ENCODE results near the gene BLTP3B. TPM values are rescaled to one million over a fixed set of nuclear protein-coding genes. Genes with fewer than 3 reads are reported as not detected.

Gene BLTP3B
- total RNA-seq, 1 donor from 2014 or later: 22.5 TPM

DNA sequence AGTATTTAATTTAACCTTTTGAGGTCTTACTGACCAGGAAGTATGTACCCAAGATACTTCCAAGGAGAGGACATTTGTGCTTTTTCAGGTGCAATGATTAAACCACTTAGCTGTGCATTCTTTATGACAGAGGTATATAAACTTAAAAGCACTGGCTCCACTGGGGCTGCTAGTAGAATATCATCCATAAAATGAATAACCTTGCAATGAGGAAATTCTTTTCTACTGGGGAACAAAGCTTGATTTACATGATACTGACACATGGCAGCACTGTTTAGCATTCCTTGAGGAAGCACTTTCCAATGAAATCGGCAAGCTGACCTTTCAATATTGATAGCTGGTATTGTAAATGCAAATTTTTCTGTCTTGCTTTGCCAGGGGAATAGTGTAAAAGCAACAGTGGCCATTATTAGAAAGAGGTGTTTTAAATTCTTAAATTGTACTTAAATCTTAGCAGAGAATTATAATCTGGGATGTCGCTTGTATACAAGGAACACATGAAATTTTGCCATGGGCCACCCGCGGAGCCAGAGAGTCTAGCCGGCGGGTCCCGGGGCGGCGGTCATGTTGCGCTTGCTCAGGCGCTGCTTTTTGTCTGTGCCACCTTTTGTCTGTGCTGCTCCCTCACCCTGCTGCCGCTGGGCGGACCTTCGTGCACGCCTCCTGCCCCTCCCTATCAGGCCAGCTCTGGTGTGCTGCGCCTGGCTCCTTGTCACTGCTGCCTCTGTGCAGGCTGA is 20.9 kb upstream of the BLTP3B start:
- DNase-seq: peak; percentile 42
- ChIA-PET POLR2A (interaction anchor here (1.1 kb wide), 2 partner anchors 37 to 103 kb away, joined by 3 to 7 read pairs; partner anchors contain the start of genes DEPDC4 and SCYL2), CTCF (interaction anchor here (0.7 to 2.6 kb wide), 2 partner anchors 9 to 470 kb away, joined by 3 to 12 read pairs; no protein-coding TSS in a partner anchor)
- H3K27me3 Mint-ChIP-seq: no peaks in the 10 kb centered on the region
- peak; percentile 100 for ATAC-seq (ENCODE audit: low read depth)
- H3K4me1 Mint-ChIP-seq: peaks cover 11% of the 10 kb centered on the region
- peak overlapping the region; percentile 74 for H3K4me3 Mint-ChIP-seq
- TF ChIP-seq, protein P1, sequence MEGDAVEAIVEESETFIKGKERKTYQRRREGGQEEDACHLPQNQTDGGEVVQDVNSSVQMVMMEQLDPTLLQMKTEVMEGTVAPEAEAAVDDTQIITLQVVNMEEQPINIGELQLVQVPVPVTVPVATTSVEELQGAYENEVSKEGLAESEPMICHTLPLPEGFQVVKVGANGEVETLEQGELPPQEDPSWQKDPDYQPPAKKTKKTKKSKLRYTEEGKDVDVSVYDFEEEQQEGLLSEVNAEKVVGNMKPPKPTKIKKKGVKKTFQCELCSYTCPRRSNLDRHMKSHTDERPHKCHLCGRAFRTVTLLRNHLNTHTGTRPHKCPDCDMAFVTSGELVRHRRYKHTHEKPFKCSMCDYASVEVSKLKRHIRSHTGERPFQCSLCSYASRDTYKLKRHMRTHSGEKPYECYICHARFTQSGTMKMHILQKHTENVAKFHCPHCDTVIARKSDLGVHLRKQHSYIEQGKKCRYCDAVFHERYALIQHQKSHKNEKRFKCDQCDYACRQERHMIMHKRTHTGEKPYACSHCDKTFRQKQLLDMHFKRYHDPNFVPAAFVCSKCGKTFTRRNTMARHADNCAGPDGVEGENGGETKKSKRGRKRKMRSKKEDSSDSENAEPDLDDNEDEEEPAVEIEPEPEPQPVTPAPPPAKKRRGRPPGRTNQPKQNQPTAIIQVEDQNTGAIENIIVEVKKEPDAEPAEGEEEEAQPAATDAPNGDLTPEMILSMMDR (IDR thresholded peaks at IDR 0.05): no peak
- no peaks in the 10 kb centered on the region for H3K9me3 Mint-ChIP-seq
- no peak overlapping the region for H3K27ac Mint-ChIP-seq
- H3K36me3 Mint-ChIP-seq (ENCODE audit: low read depth): peaks cover 3% of the 10 kb centered on the region
- intact Hi-C loops (cut with micrococcal nuclease): loop anchor here (1.0 kb wide), 2 partner anchors 21 to 37 kb away; partner anchors contain the start of genes ACTR6 and BLTP3B

DNA sequence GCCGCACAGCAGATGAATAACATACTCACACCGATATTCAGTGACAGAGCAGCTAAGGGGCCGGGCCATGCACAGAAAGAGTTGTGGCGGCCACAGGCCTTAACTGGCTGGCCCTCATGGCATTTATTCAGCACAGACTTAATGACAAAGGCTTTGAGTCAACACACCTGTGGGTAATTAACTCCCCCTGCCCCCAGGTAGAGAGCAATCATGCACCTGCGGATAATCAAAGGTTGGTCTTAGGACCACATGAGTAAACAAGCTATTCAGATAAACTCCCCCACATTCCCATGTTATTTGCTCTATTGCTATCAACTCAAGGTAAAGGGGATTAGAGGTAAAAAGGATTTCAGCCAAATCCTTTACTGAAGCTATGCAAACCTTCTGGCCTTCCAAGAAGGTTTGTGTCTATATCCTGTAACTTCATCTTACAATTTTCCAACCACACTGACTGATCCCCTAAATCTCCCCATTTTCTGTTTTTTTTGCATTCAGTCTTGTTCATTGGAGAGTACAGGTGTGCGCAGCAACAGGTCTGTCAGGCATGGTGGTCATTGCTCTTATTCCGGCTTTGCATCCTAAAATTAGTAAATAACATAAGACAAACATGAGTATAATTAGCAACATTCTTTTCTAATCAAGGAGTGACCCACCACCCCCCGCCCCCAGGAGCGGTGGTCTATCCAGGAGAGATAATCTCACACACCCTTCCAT is 16.9 kb upstream of the BLTP3B start:
- ATAC-seq (ENCODE audit: low read depth): no peak
- H3K27me3 Mint-ChIP-seq: no peaks in the 10 kb centered on the region
- H3K4me1 Mint-ChIP-seq: peaks cover 15% of the 10 kb centered on the region
- no peaks in the 10 kb centered on the region for H3K9me3 Mint-ChIP-seq
- intact Hi-C loops (cut with micrococcal nuclease): no loop called here
- no peak for DNase-seq
- ChIA-PET CTCF (no interaction called here), POLR2A (no interaction called here)
- H3K4me3 Mint-ChIP-seq: no peak overlapping the region
- H3K27ac Mint-ChIP-seq: no peak overlapping the region
- TF ChIP-seq, protein P1 (IDR thresholded peaks at IDR 0.05): no peak
- H3K36me3 Mint-ChIP-seq (ENCODE audit: low read depth): peaks cover 3% of the 10 kb centered on the region

DNA sequence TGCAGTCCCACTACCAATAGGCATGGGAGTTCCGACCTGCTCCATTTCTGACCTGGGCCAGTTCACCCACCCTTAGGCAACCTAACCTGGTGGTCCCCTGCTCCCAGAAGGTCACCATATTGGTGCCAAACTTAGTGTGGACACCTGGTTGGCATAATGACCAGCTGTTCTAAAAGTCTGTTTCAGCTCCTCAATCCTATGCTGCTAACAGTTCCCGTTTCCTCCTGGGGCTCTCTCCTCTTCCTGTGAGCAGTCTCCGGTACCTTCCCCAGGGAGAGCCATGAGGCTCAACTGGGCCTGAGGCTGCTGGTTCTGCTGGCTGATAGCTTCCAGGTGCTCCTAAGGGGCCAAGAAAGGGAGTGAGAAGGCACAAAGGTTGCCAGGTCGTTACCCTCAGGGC is 15.9 kb upstream of the BLTP3B start:
- Mint-ChIP-seq H3K4me3 (no peak overlapping the region), H3K27ac (no peak overlapping the region), H3K9me3 (no peaks in the 10 kb centered on the region), H3K4me1 (peaks cover 8% of the 10 kb centered on the region), H3K36me3 (ENCODE audit: low read depth) (peaks cover 3% of the 10 kb centered on the region), H3K27me3 (no peaks in the 10 kb centered on the region)
- intact Hi-C loops (cut with micrococcal nuclease): no loop called here
- ChIA-PET POLR2A (no interaction called here), CTCF (no interaction called here)
- TF ChIP-seq, protein P1 (IDR thresholded peaks at IDR 0.05): no peak
- no peak for DNase-seq
- ATAC-seq (ENCODE audit: low read depth): no peak

DNA sequence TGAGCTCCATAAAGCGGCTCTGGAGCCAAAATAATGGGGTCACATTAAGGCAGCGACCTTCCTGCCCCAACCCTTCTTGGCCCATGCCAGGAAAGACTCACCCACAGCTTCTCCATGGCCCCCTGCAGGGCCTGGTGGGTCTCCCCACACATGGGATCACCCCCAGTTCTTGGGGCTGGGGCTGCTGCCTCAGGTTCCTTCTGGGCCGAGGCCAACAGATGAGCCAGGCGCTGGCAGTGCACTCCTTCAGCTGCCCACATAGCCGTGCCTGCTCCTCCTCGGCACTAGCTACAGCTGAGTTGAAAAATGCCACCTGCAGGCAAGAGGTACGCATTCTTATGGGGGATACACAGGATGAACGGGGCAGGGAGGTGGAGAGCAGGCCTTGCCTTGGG is 14.8 kb upstream of the BLTP3B start:
- Mint-ChIP-seq H3K4me1 (peaks cover 5% of the 10 kb centered on the region), H3K27me3 (no peaks in the 10 kb centered on the region), H3K27ac (no peak overlapping the region), H3K9me3 (no peaks in the 10 kb centered on the region), H3K36me3 (ENCODE audit: low read depth) (peaks cover 3% of the 10 kb centered on the region), H3K4me3 (no peak overlapping the region)
- TF ChIP-seq, protein P1 (IDR thresholded peaks at IDR 0.05): no peak
- DNase-seq (no peak), ATAC-seq (ENCODE audit: low read depth) (no peak)
- intact Hi-C loops (cut with micrococcal nuclease): no loop called here
- ChIA-PET CTCF (no interaction called here), POLR2A (no interaction called here)

DNA sequence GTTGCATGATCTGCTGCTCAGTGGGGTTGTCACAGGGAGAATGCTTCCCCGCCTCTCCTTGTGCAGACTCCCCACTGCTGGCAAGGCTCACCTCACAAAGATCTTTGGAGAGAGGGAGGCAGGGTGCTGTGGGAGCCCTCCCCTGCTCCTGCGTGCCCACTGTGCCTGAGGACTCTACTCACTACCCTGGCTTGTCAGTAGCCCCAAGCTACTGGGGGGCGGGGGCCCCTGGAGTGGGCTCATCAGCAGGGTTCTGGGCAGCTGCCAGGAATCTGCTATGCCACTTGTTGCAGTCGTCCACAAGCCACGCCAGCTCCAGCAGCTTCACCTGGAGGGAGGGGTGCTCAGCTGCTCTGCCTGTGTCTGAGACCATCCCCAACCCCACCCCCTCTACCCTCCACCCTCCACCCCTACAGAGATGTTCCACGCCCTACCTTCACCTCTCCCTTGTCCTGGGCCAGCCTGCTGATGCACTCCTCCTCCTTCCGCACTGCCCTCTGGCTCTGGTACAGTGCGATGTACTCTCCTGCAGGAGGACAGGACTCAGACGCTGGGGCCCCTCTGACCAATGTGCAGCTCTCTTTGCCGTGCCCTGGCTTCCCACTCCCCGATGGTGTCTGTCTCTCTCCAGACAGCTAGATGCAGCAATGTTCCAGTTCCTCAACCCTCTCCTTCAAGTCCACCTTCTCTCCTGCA is 14.2 kb upstream of the BLTP3B start:
- intact Hi-C loops (cut with micrococcal nuclease): no loop called here
- DNase-seq: no peak
- Mint-ChIP-seq H3K9me3 (no peaks in the 10 kb centered on the region), H3K4me1 (peaks cover 5% of the 10 kb centered on the region), H3K27ac (no peak overlapping the region), H3K27me3 (no peaks in the 10 kb centered on the region), H3K4me3 (no peak overlapping the region), H3K36me3 (ENCODE audit: low read depth) (peaks cover 3% of the 10 kb centered on the region)
- no peak for ATAC-seq (ENCODE audit: low read depth)
- POLR2A ChIA-PET: no interaction called here
- TF ChIP-seq, protein P1 (IDR thresholded peaks at IDR 0.05): no peak
- CTCF ChIA-PET: no interaction called here
